Activated CD4-positive, alpha-beta T cell treated with anti-CD3 and anti-CD28 coated beads, Interleukin-2, Interleukin-4, amounts not matched to agents 100 ng/mL and 50 ng/mL, durations not matched to agents 16 hours and 8 hours (primary cell): ENCODE results near the gene SLC25A24.
"Not testable (repeated sequence)": the region's sequence is repeated elsewhere in the genome, so short reads cannot be mapped to it uniquely, and the experiment has no call there.

ENCODE experiments used
- DNase-seq: peaks from one replicate; pipeline ENCODE4 v3.0.0-alpha.2; 2020; ENCODE audit warnings: low spot score

The SLC25A24 gene

GRCh38 chr1:108133148-108133547 is 67.0 kb downstream of the SLC25A24 start:
- DNase-seq, result not testable (repeated sequence)

- DNase-seq, result not testable (repeated sequence)
These were observed 67.8 kb downstream of the SLC25A24 start for GRCh38 chr1:108132367-108132766.

GRCh38 chr1:108131281-108131680 is 68.9 kb downstream of the SLC25A24 start:
- DNase-seq, result not testable (repeated sequence)

- DNase-seq, result no peak
These were observed 69.3 kb downstream of the SLC25A24 start for GRCh38 chr1:108130794-108131193.

- no peak for DNase-seq
These were observed 70.1 kb downstream of the SLC25A24 start for GRCh38 chr1:108129999-108130398.

- DNase-seq, result peak; percentile 74
These were observed 74.6 kb downstream of the SLC25A24 start for GRCh38 chr1:108125312-108126138.

GRCh38 chr1:108124622-108125311 is 75.4 kb downstream of the SLC25A24 start:
- DNase-seq, result no peak

- no peak for DNase-seq
These were observed 76.1 kb downstream of the SLC25A24 start for GRCh38 chr1:108124023-108124422.

GRCh38 chr1:108121358-108122143 is 78.6 kb downstream of the SLC25A24 start:
- no peak for DNase-seq

GRCh38 chr1:108120163-108120562 is 80.0 kb downstream of the SLC25A24 start:
- no peak for DNase-seq

- no peak for DNase-seq
These were observed 80.6 kb downstream of the SLC25A24 start for GRCh38 chr1:108119500-108119899.

- peak; percentile 4 for DNase-seq
These were observed 81.9 kb downstream of the SLC25A24 start for GRCh38 chr1:108117945-108118902.

- DNase-seq, result no peak
These were observed 82.9 kb downstream of the SLC25A24 start for GRCh38 chr1:108117237-108117636.

- no peak for DNase-seq
These were observed 86.0 kb downstream of the SLC25A24 start for GRCh38 chr1:108114033-108114599.

GRCh38 chr1:108113496-108113895 is 86.6 kb downstream of the SLC25A24 start:
- no peak for DNase-seq

- no peak for DNase-seq
These were observed 90.7 kb downstream of the SLC25A24 start for GRCh38 chr1:108109295-108109973.

GRCh38 chr1:108108119-108108518 is 92.0 kb downstream of the SLC25A24 start:
- DNase-seq, result no peak

GRCh38 chr1:108107658-108108057 is 92.5 kb downstream of the SLC25A24 start:
- DNase-seq, result peak; percentile 4

GRCh38 chr1:108106775-108107174 is 93.4 kb downstream of the SLC25A24 start:
- DNase-seq, result no peak

GRCh38 chr1:108100148-108100547 is 100.0 kb downstream of the SLC25A24 start:
- DNase-seq, result no peak
